NT2/D1 (cell line): ENCODE measurements around the gene FBXW7.

Source experiments
- SUZ12 ChIP-seq: IDR thresholded peaks from 2 replicates; pipeline ENCODE4 v1.6.1; 2011; ENCODE audit not compliant: insufficient read length, insufficient read depth; ENCODE audit errors: extremely low read depth
- YY1 ChIP-seq: IDR thresholded peaks from 2 replicates; pipeline ENCODE4 v1.6.1; 2011; ENCODE audit not compliant: insufficient read length, insufficient read depth
- ZNF274 ChIP-seq: IDR thresholded peaks from 2 replicates; pipeline ENCODE4 v1.6.1; 2011; ENCODE audit warnings: mild to moderate bottlenecking, low read depth, low read length

DNA sequence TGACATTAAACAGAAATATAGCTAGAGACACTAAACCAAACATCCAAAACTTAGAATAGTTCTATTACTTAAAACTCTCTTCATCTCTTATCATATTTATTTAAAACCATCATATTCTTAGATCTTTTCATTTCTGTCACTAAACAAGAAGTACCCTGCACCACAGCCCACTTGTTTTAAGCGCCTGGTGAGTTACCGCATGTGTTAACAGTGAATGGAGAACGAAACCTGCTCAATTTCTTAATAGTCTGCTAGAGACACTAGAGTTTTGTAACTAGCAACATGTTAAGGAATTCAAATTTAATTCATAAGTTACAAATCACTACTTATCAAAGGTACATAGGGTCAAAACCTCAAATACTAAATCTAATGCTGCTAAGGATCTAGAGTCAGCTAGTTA is 111.5 kb downstream of the FBXW7 start:
- TF ChIP-seq ZNF274 = no peak
- TF ChIP-seq SUZ12 = no peak
- no peak for TF ChIP-seq YY1
